ENCODE results near the gene DPPA5. TPM values are rescaled to one million over a fixed set of nuclear protein-coding genes. Genes with fewer than 3 reads are reported as not detected.
"Not testable (repeated sequence)": the region's sequence is repeated elsewhere in the genome, so short reads cannot be mapped to it uniquely, and the experiment has no call there.

DPPA5 gene
- polyA plus RNA-seq, 1 donor = not detected

- no peak for DNase-seq (ENCODE audit: low read depth)
Observed at GRCh38 chr6:73364121-73364520, 10.0 kb upstream of the DPPA5 start.

GRCh38 chr6:73363537-73363875 is 9.4 kb upstream of the DPPA5 start:
- DNase-seq (ENCODE audit: low read depth) = no peak

- DNase-seq (ENCODE audit: low read depth) = no peak
Observed at GRCh38 chr6:73362869-73363536, 8.9 kb upstream of the DPPA5 start.

GRCh38 chr6:73362358-73362757 is 8.3 kb upstream of the DPPA5 start, which contains the start of gene KHDC3L:
Gene KHDC3L, plus strand, starts transcription at chr6:73362658. Its CDS starts 72 bp downstream, at chr6:73362730.
- no peak for DNase-seq (ENCODE audit: low read depth)

- DNase-seq (ENCODE audit: low read depth) = no peak
Observed at GRCh38 chr6:73349311-73349710, 4.8 kb downstream of the DPPA5 start.

- DNase-seq (ENCODE audit: low read depth) = no peak
Observed at GRCh38 chr6:73348550-73349204, 5.4 kb downstream of the DPPA5 start.

- no peak for DNase-seq (ENCODE audit: low read depth)
Observed at GRCh38 chr6:73343164-73343563, 10.9 kb downstream of the DPPA5 start.

GRCh38 chr6:73342174-73342573 is 11.9 kb downstream of the DPPA5 start:
- DNase-seq (ENCODE audit: low read depth) = no peak

GRCh38 chr6:73341335-73341734 is 12.7 kb downstream of the DPPA5 start:
- DNase-seq (ENCODE audit: low read depth) = no peak

- no peak for DNase-seq (ENCODE audit: low read depth)
Observed at GRCh38 chr6:73340048-73340447, 14.0 kb downstream of the DPPA5 start.

GRCh38 chr6:73339340-73339739 is 14.7 kb downstream of the DPPA5 start:
- no peak for DNase-seq (ENCODE audit: low read depth)

GRCh38 chr6:73329201-73329600 is 24.9 kb downstream of the DPPA5 start:
- no peak for DNase-seq (ENCODE audit: low read depth)

- DNase-seq (ENCODE audit: low read depth) = no peak
Observed at GRCh38 chr6:73328790-73329189, 25.3 kb downstream of the DPPA5 start.

GRCh38 chr6:73325656-73326055 is 28.4 kb downstream of the DPPA5 start:
- no peak for DNase-seq (ENCODE audit: low read depth)

GRCh38 chr6:73323323-73323722 is 30.8 kb downstream of the DPPA5 start:
- no peak for DNase-seq (ENCODE audit: low read depth)

GRCh38 chr6:73314577-73315492 is 39.2 kb downstream of the DPPA5 start:
- DNase-seq (ENCODE audit: low read depth) = no peak

- DNase-seq (ENCODE audit: low read depth) = not testable (repeated sequence)
Observed at GRCh38 chr6:73310503-73310845, 43.6 kb downstream of the DPPA5 start.

- DNase-seq (ENCODE audit: low read depth) = no peak
Observed at GRCh38 chr6:73309785-73310502, 44.1 kb downstream of the DPPA5 start.

GRCh38 chr6:73309535-73309784 is 44.6 kb downstream of the DPPA5 start:
- DNase-seq (ENCODE audit: low read depth) = no peak

- DNase-seq (ENCODE audit: low read depth) = no peak
Observed at GRCh38 chr6:73308712-73309534, 45.2 kb downstream of the DPPA5 start.

- not testable (repeated sequence) for DNase-seq (ENCODE audit: low read depth)
Observed at GRCh38 chr6:73303773-73304172, 50.3 kb downstream of the DPPA5 start.
